ENCODE measurements around the gene DSN1. TPM values are rescaled to one million over a fixed set of nuclear protein-coding genes. Genes with fewer than 3 reads are reported as not detected.

The DSN1 gene
- total RNA-seq, 2 donors from 2014 or later = 1.8 to 5.6 TPM

DNA sequence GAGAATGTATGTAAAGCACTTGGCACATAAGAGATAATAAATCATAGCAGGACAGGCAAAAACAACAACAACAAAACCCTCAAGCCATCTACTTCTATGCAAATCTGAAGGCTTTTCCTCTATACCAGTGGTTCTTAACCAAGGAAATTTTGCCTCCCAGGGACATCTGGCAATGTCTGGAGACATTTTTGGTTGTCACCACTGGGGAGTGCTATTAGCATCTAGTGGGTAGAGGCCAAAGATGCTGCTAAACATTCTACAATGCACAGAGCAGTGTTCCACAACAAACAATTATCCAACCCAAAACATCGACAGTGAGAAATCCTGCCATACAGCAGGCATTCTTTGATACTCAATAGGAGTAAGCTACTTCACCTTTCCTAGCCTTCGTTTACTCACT lies 55.9 kb downstream of the DSN1 start:
- Histone ChIP-seq H3K9me3 (no peaks in the 10 kb centered on the region), H3K27ac (no peak overlapping the region), H3K36me3 (replicated peaks in 1 of 2; ENCODE audit: insufficient read depth in 1 of 2, low read depth in 2 of 2) (no peaks in the 10 kb centered on the region), H3K4me1 (no peaks in the 10 kb centered on the region), H3K4me3 (no peak overlapping the region), H3K27me3 (no peaks in the 10 kb centered on the region)
- ATAC-seq (no peak), DNase-seq (peak in 1 of 4 donors; percentile 5)
- intact Hi-C loops (cut with DNase I) = no loop called here
- no peak for TF ChIP-seq POLR2A (IDR thresholded peaks at IDR 0.05)
- TF ChIP-seq, protein P1, sequence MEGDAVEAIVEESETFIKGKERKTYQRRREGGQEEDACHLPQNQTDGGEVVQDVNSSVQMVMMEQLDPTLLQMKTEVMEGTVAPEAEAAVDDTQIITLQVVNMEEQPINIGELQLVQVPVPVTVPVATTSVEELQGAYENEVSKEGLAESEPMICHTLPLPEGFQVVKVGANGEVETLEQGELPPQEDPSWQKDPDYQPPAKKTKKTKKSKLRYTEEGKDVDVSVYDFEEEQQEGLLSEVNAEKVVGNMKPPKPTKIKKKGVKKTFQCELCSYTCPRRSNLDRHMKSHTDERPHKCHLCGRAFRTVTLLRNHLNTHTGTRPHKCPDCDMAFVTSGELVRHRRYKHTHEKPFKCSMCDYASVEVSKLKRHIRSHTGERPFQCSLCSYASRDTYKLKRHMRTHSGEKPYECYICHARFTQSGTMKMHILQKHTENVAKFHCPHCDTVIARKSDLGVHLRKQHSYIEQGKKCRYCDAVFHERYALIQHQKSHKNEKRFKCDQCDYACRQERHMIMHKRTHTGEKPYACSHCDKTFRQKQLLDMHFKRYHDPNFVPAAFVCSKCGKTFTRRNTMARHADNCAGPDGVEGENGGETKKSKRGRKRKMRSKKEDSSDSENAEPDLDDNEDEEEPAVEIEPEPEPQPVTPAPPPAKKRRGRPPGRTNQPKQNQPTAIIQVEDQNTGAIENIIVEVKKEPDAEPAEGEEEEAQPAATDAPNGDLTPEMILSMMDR (IDR thresholded peaks at IDR 0.05) = peak in 3 of 7 experiments; percentile 17 to 36 (median 24)
- WGBS, 2 donors = 79 to 91% methylated on average over 2 of the region's 2 CpGs

DNA sequence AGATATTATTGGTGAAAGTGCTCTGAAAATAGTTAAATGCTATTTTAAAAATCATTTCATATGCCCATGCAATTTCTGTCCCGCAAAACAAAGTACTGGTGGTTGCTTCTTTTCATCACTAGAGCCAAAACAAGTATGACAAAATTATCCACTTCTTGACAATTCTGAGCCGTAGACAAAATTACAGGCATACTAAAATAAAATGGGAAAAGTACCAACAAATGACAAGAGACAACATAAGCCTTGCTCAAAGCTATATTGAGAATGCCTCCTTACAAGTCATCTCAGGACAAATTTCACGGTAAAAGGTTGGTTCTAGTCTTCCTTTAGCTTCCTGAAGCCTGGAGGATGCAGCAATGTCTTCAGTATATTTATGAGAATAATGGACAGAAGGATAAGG lies 56.5 kb downstream of the DSN1 start:
- no peak for DNase-seq
- TF ChIP-seq, protein P1 (IDR thresholded peaks at IDR 0.05) = no peak
- H3K4me1 ChIP-seq = no peaks in the 10 kb centered on the region
- intact Hi-C loops (cut with DNase I) = no loop called here
- WGBS, 2 donors = 83 to 85% methylated on average over 3 of the region's 3 CpGs
- H3K36me3 ChIP-seq (replicated peaks in 1 of 2; ENCODE audit: insufficient read depth in 1 of 2, low read depth in 2 of 2) = no peaks in the 10 kb centered on the region
- ATAC-seq = no peak
- no peak overlapping the region for H3K4me3 ChIP-seq
- no peaks in the 10 kb centered on the region for H3K9me3 ChIP-seq
- no peaks in the 10 kb centered on the region for H3K27me3 ChIP-seq
- H3K27ac ChIP-seq = no peak overlapping the region

DNA sequence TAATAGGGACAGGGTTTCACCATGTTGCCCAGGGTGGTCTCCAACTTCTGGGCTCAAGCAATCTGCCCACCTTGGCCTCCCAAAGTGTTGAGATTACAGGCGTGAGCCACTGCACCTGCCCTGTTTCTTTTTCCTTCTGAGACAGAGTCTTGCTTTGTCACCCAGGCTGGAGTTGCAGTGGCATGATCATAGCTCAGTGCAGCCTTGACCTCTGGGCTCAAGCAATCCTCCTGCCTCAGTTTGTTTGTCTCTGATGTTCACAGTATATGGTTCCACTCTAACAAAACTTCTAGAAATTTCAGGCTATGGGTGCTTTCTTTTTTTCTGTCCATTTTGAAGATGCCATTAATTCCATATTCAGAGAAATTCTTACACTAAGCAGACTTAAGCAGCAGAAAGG lies 60.8 kb downstream of the DSN1 start:
- Histone ChIP-seq H3K27ac (no peak overlapping the region), H3K27me3 (no peaks in the 10 kb centered on the region), H3K4me3 (no peak overlapping the region), H3K4me1 (no peaks in the 10 kb centered on the region), H3K9me3 (no peaks in the 10 kb centered on the region), H3K36me3 (replicated peaks in 1 of 2; ENCODE audit: insufficient read depth in 1 of 2, low read depth in 2 of 2) (no peaks in the 10 kb centered on the region)
- no peak for DNase-seq
- intact Hi-C loops (cut with DNase I) = no loop called here
- TF ChIP-seq POLR2A (IDR thresholded peaks at IDR 0.05) = no peak
- TF ChIP-seq, protein P1 (IDR thresholded peaks at IDR 0.05) = no peak
- no peak for ATAC-seq
- 78 to 100% methylated on average over 1 of the region's 1 CpG for WGBS, 2 donors

DNA sequence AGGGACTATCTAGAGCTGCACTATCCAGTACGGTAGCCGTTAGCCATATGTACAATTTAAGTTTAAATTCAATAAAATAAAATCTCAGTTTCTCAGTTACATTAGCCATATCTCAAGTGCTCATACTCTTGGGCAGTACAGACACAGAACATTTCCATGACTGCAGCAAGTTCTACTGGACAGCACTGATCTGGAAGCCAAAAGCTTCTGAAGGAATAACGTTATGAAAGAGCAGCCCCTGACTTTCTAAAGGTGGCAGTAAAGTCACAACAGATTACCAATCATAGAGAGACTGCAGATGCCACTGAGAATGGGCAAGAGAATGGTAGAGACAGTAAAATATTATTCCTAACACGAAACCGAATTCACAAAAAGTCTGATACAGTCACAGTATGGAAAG lies 64.4 kb downstream of the DSN1 start:
- intact Hi-C loops (cut with DNase I) = no loop called here
- Histone ChIP-seq H3K4me3 (no peak overlapping the region), H3K9me3 (no peaks in the 10 kb centered on the region), H3K36me3 (replicated peaks in 1 of 2; ENCODE audit: insufficient read depth in 1 of 2, low read depth in 2 of 2) (no peaks in the 10 kb centered on the region), H3K4me1 (no peaks in the 10 kb centered on the region), H3K27me3 (no peaks in the 10 kb centered on the region), H3K27ac (no peak overlapping the region)
- DNase-seq (no peak), ATAC-seq (no peak)
- TF ChIP-seq, protein P1 (IDR thresholded peaks at IDR 0.05) = no peak
- no peak for TF ChIP-seq POLR2A (IDR thresholded peaks at IDR 0.05)
- WGBS, 2 donors = 79 to 80% methylated on average over 5 of the region's 5 CpGs

DNA sequence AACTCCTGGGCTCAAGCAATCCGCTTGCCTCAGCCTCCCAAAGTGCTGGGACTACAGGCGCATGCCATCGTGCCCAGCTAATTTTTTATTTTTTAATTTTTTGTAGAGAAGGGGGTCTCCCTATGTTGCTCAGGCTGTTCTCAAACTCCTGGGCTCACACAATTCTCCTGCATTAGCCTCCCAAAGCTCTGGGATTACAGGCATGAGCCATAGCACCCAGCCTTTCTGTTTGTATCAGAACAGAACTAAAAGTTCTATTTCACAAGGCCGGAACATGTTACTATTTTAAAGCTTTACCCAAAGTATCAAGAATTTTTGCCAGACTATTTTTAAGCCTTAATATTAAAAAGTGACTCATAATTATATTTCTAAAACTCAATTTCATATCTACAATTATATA lies 70.0 kb downstream of the DSN1 start:
- Histone ChIP-seq H3K27ac (no peak overlapping the region), H3K9me3 (no peaks in the 10 kb centered on the region), H3K4me3 (no peak overlapping the region), H3K27me3 (no peaks in the 10 kb centered on the region), H3K36me3 (replicated peaks in 1 of 2; ENCODE audit: insufficient read depth in 1 of 2, low read depth in 2 of 2) (no peaks in the 10 kb centered on the region), H3K4me1 (no peaks in the 10 kb centered on the region)
- no peak for TF ChIP-seq POLR2A (IDR thresholded peaks at IDR 0.05)
- TF ChIP-seq, protein P1 (IDR thresholded peaks at IDR 0.05) = no peak
- DNase-seq = no peak
- intact Hi-C loops (cut with DNase I) = no loop called here
- ATAC-seq = no peak
- 95 to 98% methylated on average over 4 of the region's 4 CpGs for WGBS, 2 donors

Data from body of pancreas (tissue), 4 donors.